ENCODE data around the gene CRIP2. TPM values are rescaled to one million over a fixed set of nuclear protein-coding genes. Genes with fewer than 3 reads are reported as not detected.

Gene CRIP2
- total and polyA plus RNA-seq, 9 of the 15 experiments (the other 6 are each of a cell fraction or from before 2014, with no cell fraction given) = 0.18 to 2.0 (median 0.69) TPM; not detected in 1

DNA sequence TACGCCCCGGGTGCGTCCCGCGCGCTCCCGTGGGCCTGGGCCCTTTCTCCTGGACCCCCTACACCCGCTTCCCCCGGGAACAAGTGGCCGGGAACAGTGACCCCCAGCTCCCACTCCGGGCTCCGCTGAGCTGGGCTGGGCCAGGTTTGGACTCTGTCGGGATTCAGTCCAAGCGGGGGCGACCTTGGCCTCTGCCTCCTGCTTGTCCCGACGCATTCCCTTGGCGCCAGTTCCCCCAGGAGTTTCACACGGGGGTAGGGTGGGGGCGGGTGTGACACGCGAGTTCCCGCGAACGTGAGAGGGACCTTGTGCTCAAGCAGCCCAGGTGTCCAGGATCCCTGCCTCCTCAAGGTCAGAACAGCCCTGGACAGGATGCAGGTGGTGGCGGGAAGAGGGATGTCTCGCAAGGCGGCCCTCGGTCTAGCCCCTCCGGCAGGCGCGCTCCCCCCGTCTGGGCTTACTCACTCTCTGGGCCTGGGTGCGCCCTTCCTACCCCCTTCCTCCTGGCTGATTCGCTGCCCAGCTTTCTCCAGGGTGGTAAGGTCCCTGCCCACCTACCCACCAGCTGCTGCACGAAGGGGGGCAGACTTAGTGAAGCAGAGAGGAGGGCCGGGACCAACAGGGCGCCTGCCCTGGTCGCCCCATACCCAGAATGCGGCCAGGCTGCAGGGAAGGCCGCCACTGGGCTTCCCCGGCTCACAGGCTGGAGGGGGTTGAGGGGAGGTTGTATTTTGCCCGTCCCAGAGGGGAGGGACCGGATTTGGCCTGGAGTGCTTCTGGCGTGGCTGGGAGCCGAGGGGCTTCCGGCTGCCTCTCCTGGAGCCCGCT is 862 bp downstream of the CRIP2 start (continued):
- TF ChIP-seq, protein P1, sequence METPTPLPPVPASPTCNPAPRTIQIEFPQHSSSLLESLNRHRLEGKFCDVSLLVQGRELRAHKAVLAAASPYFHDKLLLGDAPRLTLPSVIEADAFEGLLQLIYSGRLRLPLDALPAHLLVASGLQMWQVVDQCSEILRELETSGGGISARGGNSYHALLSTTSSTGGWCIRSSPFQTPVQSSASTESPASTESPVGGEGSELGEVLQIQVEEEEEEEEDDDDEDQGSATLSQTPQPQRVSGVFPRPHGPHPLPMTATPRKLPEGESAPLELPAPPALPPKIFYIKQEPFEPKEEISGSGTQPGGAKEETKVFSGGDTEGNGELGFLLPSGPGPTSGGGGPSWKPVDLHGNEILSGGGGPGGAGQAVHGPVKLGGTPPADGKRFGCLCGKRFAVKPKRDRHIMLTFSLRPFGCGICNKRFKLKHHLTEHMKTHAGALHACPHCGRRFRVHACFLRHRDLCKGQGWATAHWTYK (CRISPR knock-in tag; IDR thresholded peaks at IDR 0.05) = no peak
- TF ChIP-seq, protein P2, sequence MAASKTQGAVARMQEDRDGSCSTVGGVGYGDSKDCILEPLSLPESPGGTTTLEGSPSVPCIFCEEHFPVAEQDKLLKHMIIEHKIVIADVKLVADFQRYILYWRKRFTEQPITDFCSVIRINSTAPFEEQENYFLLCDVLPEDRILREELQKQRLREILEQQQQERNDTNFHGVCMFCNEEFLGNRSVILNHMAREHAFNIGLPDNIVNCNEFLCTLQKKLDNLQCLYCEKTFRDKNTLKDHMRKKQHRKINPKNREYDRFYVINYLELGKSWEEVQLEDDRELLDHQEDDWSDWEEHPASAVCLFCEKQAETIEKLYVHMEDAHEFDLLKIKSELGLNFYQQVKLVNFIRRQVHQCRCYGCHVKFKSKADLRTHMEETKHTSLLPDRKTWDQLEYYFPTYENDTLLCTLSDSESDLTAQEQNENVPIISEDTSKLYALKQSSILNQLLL (CRISPR knock-in tag; IDR thresholded peaks at IDR 0.05; ENCODE audit: borderline replicate concordance) = no peak
- TF ChIP-seq, protein P3, sequence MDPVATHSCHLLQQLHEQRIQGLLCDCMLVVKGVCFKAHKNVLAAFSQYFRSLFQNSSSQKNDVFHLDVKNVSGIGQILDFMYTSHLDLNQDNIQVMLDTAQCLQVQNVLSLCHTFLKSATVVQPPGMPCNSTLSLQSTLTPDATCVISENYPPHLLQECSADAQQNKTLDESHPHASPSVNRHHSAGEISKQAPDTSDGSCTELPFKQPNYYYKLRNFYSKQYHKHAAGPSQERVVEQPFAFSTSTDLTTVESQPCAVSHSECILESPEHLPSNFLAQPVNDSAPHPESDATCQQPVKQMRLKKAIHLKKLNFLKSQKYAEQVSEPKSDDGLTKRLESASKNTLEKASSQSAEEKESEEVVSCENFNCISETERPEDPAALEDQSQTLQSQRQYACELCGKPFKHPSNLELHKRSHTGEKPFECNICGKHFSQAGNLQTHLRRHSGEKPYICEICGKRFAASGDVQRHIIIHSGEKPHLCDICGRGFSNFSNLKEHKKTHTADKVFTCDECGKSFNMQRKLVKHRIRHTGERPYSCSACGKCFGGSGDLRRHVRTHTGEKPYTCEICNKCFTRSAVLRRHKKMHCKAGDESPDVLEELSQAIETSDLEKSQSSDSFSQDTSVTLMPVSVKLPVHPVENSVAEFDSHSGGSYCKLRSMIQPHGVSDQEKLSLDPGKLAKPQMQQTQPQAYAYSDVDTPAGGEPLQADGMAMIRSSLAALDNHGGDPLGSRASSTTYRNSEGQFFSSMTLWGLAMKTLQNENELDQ (CRISPR knock-in tag; IDR thresholded peaks at IDR 0.05; ENCODE audit: borderline replicate concordance) = no peak
